HuH-7.5 (cell line): ENCODE measurements around the gene YWHAQ.

ENCODE experiments used
- DNase-seq: peaks from one replicate; pipeline ENCODE4 v3.0.0; 2011; ENCODE audit warnings: low spot score

YWHAQ gene

DNA sequence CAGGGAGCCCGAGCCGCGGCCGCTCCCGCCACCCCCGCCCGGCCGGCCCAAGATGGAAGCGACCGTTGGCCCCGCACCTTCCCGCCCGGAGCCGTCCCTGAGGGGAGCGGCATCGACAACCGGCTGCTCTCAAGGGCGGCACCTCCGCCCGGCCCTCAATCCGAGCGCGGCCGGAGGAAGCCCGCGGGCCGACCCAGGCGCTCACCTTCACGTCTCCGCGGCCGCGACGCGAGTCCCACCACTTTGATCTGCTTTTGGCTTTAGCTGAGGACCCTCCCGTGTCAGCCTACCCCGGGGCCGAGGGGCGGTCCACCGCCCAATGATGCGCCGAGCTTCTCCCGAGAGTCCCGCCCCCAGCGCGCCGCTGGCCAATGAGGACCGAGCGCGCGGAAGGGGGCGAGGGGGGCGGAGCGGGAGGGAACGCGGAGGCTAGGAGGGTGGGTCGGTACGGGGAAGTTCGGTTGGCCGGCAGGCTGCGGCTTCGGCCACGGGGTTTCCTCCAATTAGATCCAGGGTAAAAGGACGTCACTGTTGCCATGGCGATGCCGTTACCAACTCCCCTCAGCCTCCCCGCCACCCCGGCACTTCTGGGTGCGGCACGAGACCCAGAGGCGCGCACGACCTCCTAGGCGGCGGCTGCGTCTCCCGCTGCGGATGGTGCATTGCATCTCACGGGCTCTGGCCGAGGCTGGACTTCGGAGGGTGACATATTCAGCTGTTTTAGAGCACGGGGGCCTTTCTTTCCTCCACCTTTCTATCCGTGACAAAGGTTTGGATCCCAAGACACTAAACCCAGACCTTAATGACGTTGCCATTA is at the start of gene YWHAQ:
TSS of gene YWHAQ (minus strand) at position 262 of the 817 bp plus-strand sequence. CDS start 545 bp downstream, outside the sequence.
- peak; percentile 98 for DNase-seq

DNA sequence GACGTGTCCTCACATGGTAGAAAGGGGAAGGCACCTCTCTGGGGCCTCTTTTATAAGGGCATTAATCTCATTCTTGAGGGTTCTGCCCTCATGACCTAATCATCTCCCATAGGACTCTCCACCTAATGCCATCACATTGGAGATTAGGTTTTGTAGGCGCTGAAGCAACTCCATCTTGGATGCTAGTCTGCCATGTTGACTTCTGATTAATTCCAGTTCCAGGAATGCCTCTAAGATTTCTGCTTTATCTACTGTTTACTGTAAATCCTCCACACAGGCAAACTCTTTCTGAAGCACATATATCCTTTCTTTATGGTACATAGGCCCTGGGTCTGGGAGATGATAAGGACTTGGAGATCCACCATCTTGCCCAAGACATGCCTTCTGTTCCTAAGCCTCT is 49.3 kb upstream of the YWHAQ start:
- DNase-seq: no peak

DNA sequence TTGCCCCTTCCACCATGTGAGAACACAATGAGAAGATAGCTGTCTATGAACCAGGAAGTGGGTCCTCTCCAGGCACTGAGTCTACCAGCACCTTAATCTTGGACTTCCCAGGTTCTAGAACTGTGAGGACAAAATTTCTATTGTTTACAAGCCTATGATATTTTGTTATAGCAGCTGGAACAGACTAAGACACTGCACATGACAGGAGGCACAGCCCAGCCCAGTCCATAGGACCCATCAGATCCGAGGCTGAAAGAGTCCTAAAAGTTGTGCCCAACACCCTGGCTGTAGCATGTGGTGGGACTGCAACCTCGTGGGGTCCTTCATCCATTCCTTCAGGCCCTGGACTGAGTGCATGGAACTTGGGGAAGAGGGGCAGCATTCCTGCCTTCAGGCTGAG is 48.4 kb upstream of the YWHAQ start:
- DNase-seq: no peak

DNA sequence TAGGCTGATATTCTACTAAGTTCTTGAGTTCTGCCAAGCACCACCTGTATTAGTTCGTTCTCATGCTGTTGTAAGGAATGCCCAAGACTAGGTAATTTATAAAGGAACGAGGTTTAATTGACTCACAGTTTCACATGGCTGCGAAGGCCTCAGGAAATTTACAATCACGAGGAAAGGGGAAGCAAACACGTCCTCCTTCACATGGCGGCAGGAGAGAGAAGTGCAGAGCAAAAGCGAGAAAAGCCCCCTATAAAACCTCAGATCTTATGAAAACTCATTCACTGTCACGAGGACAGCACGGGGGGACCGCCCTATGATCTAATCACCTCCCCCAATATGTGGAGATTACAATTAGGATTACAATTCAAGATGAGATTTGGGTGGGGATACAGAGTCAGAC is 47.7 kb upstream of the YWHAQ start:
- DNase-seq: no peak

DNA sequence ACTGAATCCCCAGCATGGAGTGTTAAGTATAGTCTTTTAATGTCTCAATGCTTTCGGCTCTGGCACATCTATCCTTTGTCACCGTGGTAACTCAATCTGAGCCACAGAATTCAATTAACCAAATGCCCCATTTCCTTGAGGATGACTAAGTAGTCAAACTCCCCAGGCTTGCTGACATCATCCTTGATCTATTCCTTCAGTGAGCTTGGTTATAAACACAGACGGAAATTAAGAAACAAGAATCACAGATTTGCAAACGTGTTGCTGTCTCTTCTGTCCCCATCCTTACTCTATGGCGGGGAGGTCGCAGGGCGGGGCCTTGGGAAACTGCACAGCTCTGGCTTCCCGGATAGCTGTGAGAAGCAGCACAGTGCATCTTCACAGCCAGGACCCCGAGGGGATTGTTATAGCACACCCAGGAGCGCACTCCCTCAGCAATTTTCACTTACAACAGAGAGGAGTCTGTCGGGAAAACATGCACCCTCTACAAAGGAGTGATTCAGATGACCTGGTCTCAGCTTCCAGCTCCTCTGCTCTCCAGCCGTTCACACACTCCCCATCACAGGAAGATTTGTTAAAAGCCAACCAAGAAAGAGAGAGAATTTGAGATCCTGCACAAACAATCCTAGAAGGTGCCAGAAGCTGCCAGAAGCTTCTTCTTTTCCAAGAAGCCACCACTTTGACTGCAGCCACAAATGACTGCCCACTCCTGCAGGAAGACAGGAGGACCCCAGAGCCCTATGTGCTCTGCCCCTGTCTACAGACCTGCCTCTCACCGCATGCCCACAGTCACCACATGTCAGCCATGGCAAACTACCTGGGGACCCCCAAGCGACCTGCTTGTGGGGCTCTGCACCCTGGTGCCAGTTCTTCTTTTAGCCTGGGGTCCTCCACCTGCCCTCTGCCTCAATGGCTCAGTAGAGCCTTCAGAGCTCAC is 44.9 kb upstream of the YWHAQ start:
- no peak for DNase-seq

- no peak for DNase-seq
These were observed 44.2 kb upstream of the YWHAQ start for GRCh38 chr2:9674891-9675414.

GRCh38 chr2:9673914-9674481 is 43.2 kb upstream of the YWHAQ start:
- DNase-seq: no peak

- no peak for DNase-seq
These were observed 38.0 kb upstream of the YWHAQ start for GRCh38 chr2:9668687-9669345.

GRCh38 chr2:9667826-9668225 is 37.0 kb upstream of the YWHAQ start:
- DNase-seq: no peak

- no peak for DNase-seq
These were observed 35.5 kb upstream of the YWHAQ start for GRCh38 chr2:9666306-9666705.

DNA sequence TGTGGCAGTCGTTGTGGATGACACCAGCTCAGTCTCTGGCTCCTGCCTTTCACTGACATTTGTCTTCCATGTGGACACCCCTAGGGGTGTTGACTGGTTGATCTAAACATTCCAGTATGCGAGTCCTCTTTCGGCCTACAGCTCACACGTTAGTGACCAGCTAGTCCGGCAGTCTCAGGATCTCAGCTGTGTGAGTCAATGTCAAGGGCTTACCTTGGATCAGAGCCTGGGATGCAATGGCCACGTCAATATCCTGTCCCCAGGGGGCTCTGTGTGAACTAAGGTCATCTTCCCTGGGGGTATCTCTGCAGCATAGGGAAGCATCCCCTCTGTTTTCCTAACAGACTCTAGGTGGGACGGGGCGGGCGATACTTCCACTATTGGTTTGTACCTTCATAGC is 35.1 kb upstream of the YWHAQ start:
- no peak for DNase-seq

DNA sequence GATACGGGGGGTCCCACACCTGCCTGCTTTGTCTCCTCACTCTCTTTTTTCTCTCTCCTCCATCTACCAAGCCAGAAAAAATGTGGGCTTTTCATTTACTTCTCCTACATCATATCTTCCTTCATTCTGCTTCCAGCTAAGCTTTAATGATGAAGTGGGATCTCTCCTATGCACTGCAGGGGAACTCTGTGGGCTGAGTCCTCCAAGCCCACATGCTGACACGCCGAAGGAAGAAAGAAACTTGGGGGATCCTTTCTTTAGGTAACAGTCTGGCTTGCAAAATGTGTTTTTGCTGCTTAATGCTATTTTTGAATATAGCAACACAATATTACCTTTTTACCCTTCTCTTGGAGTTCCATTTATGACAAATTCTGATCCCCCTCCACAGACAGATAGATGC is 33.6 kb upstream of the YWHAQ start:
- DNase-seq: no peak

- no peak for DNase-seq
These were observed 32.4 kb upstream of the YWHAQ start for GRCh38 chr2:9663008-9663879.

- DNase-seq: no peak
These were observed 30.5 kb upstream of the YWHAQ start for GRCh38 chr2:9661261-9661660.

DNA sequence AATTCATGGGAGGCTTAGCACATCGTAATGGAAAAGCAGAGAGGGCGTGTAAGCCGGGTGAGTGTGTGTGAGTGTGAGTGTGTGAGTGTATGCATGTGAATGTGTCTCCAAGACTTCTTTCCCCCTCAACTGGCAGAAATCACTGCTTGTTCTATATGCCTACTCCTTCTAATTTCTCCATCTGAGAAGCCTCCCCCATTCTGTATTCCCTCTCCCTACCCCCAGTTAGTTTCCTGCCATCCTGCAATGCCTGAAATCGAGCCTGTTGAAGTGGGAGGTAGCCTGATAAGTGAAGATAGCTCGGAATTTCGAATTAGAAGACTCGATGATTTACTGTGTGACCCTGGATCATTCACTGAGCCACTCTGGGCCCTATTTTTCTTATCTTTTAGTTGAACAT is 30.0 kb upstream of the YWHAQ start:
- no peak for DNase-seq

DNA sequence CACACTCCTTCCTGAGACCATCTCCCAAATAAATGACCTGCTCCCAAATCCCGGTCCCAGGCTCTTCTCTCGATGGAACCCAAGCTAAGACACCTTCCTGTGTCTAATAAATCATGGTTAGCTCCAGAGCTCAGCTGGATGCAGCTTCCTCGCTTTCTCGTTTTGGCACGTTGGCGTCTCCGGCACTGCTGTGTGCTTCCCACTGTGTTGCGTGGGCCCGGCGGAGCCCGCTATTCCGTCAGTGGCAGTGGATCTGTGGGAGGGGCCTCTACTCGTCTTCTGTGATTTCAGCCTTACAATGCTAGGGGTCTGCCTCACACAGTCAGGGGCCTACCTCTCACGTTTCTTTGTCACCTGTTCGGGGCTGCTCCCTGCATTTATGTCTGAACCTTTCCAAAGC is 29.4 kb upstream of the YWHAQ start:
- no peak for DNase-seq

DNA sequence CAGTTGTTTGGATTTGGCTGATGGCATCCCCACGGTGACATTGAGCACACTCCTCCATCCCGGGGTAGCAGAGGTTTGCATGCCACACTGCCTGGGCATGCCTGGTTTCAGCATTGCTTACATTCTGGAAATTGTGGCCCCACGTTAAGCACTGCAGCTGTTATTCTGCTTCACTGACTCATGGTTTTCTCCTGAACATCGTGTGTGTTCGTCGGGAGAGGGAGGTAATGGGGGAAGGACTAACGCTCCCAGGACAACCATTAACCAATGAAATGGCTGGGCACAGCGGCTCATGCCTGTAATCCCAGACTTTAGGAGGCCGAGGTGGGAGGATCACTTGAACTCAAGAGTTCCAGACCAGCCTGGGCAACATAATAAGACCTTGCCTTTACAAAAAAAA is 28.2 kb upstream of the YWHAQ start:
- no peak for DNase-seq

DNA sequence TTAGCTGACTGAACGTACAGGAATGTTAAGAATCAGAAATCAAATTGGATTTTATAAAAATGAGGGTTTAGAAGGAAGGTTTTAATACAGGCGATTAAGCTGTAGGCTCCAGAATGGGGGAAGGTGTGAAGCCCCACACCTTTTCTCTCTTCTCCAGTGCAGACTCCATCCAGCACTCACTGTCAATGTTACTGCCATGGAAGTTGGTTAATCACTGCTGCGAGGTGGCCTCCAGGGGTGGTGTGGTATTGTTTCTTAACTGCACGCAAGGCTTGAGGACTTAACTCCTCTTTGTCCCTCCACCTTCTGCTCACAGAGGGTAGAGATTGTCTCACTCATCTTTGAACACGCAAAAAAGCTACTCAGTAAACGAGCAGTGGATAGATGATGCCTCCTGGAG is 26.9 kb upstream of the YWHAQ start:
- no peak for DNase-seq

DNA sequence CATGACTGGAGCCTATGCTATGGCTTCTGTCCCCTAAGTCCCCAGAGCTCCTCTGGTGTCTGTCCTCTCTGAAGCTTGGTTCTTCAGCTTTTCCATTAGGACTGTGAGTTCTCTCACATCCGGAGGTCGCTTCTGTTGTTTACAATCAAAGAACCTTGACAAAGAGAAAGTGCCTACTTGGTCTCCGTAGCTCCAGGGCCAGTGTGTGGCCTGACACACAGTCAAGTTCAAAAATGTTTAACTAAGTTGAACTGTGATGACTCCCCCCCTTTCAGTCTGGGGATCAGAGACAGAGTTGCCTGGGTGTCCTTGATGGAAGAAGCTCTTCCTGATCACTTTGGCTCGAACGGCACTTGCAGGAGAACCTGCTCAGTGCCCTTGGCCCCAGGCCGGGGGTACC is 26.3 kb upstream of the YWHAQ start:
- no peak for DNase-seq

- DNase-seq: no peak
These were observed 25.5 kb upstream of the YWHAQ start for GRCh38 chr2:9656270-9656766.
